GM13977 (cell line): ENCODE measurements around the gene LDB3.

Experiments used
- DNase-seq: peaks from one replicate; pipeline ENCODE4 v3.0.0; 2012; ENCODE audit warnings: low spot score
- CTCF ChIP-seq: IDR thresholded peaks from 2 replicates; pipeline ENCODE4 v1.5.1; 2012; ENCODE audit warnings: mild to moderate bottlenecking, control low read depth; ENCODE audit not compliant: insufficient read depth; ENCODE audit errors: extremely low read depth, missing control alignments
- in situ Hi-C: fragments of 300-500 bp; cut with MboI; formaldehyde crosslinking; loops from one replicate; pipeline ENCODE4 v1.12.0; 2022; ENCODE audit warnings: low sequenced_read_pairs, low pct_unique_long_range_greater_than_20kb, mixed read lengths, inconsistent platforms; ENCODE audit not compliant: unreplicated experiment

LDB3 gene

GRCh38 chr10:86724445-86724844, 56.1 kb downstream of the LDB3 start:
- TF ChIP-seq CTCF = no peak

DNA sequence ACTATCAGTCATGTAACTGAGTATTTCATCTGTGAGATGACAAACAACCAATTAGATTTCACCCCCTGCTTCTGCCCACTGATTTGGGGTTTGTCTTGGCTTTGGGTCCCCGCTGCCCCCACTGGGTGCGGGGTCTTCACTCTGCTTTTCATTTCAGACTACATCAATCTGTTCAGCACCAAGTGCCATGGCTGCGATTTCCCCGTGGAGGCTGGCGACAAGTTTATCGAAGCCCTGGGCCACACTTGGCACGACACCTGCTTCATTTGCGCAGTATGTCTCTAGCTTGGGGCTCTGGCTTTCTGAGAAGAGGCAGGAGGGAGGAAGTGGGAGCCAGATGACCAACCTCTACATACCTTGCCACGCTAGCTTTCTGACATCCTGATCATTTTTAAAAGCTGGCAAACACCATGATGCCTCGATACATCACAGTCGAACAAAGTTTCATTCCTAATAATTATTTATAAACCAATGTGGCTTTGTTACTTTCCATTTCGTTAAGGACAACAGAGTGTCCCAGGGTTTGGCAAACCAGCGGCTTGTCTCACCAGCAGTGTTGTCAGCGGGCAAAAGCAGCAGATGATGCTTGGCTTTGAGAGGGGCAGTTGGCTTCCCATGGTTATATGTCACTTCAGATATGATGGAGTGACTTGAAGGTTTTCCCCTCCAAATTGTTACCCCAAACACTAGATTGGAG, 57.8 kb downstream of the LDB3 start:
- no peak for DNase-seq
- TF ChIP-seq CTCF = no peak

More at GRCh38 chr10:86724445-86724844, 56.1 kb downstream of the LDB3 start:
- in situ Hi-C loops = no loop called here
- DNase-seq = no peak

DNA sequence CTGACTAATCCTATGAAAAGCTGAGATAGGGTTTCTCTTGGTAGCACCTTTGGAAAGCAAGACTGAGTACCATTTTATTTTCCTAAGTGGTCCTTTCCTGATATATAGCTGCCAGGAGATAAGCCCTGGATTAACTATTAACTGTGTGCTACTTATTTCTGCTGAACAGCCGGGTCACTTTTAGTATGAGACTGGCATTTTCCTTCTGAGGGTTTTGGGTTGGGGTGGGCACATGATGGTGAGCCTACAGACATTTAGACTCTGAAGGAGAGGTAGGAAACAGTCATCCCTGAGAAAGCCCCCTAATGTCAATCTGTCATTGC, 58.3 kb downstream of the LDB3 start:
- in situ Hi-C loops = no loop called here
- TF ChIP-seq CTCF = no peak

More for the DNA sequence above, 57.8 kb downstream of the LDB3 start:
- in situ Hi-C loops = no loop called here

GRCh38 chr10:86727470-86727869, 59.2 kb downstream of the LDB3 start:
- in situ Hi-C loops = no loop called here
- TF ChIP-seq CTCF = no peak

More for the DNA sequence above, 58.3 kb downstream of the LDB3 start:
- no peak for DNase-seq

GRCh38 chr10:86728056-86728455, 59.7 kb downstream of the LDB3 start:
- in situ Hi-C loops = no loop called here
- DNase-seq = no peak
- TF ChIP-seq CTCF = no peak

More at GRCh38 chr10:86727470-86727869, 59.2 kb downstream of the LDB3 start:
- no peak for DNase-seq

- TF ChIP-seq CTCF = no peak
- no peak for DNase-seq
- in situ Hi-C loops = no loop called here
These were observed 61.4 kb downstream of the LDB3 start for GRCh38 chr10:86729677-86730076.
